Suprapubic skin (tissue), 4 donors: ENCODE data around the gene HTRA2. TPM values are rescaled to one million over a fixed set of nuclear protein-coding genes. Genes with fewer than 3 reads are reported as not detected.

Experiments used
- DNase-seq, 2 donors: peaks; one replicate each; pipeline ENCODE4 v3.0.0-alpha.2; 2019; ENCODE audit warnings: low spot score in 2 of 2
- H3K27ac ChIP-seq: fragments of 200-600 bp; sonication (generic); one replicate; pipeline ENCODE4 v1.5.1; 2019
- H3K27me3 ChIP-seq: fragments of 200-600 bp; sonication (generic); one replicate; pipeline ENCODE4 v1.5.1; 2019
- H3K36me3 ChIP-seq: fragments of 200-600 bp; sonication (generic); one replicate; pipeline ENCODE4 v1.5.1; 2019
- H3K4me1 ChIP-seq: fragments of 200-600 bp; sonication (generic); one replicate; pipeline ENCODE4 v1.5.1; 2019
- H3K4me3 ChIP-seq: fragments of 200-600 bp; sonication (generic); one replicate; pipeline ENCODE4 v1.5.1; 2019; ENCODE audit warnings: mild to moderate bottlenecking
- H3K9me3 ChIP-seq: fragments of 200-600 bp; sonication (generic); one replicate; pipeline ENCODE4 v1.5.1; 2019
- CTCF ChIP-seq, 2 donors: fragments of 200-600 bp in 1 of 2; fragments of 450-650 bp in 1 of 2; sonication (generic) in 1 of 2; IDR thresholded peaks; one replicate each; pipeline ENCODE4 v1.5.1; 2016 to 2019; ENCODE audit warnings: antibody characterized with exemption in 2 of 2, mild to moderate bottlenecking in 1 of 2, moderate library complexity in 1 of 2
- EP300 ChIP-seq: sonication (generic); formaldehyde crosslinking; IDR thresholded peaks from one replicate; pipeline ENCODE4 v1.6.1; 2017; ENCODE audit warnings: antibody characterized with exemption
- POLR2A ChIP-seq, 2 donors: fragments of 450-650 bp; IDR thresholded peaks; one replicate each; pipeline ENCODE4 v1.6.1; 2017; ENCODE audit warnings: antibody characterized with exemption in 2 of 2, mild to moderate bottlenecking in 2 of 2, moderate library complexity in 2 of 2
- POLR2AphosphoS5 ChIP-seq, 3 donors: sonication (generic); formaldehyde crosslinking; IDR thresholded peaks; one replicate each; pipeline ENCODE4 v1.6.1; 2017; ENCODE audit warnings: antibody characterized with exemption in 3 of 3
- WGBS: methylation state at CpG from one replicate; pipeline ENCODE4 v1.1.5; 2018; 5-methylcytosine and 5-hydroxymethylcytosine counted together
- total RNA-seq, 4 donors: library from RNA; depleted of rRNA; stranded (reverse); fragments of >200 nt; gene quantifications; one replicate each; pipeline ENCODE4 v1.1.0, GENCODE V29; 2016

HTRA2 gene
- total RNA-seq, 4 donors from 2014 or later = 23.7 to 31.2 (median 27.1) TPM

- no peaks in the 10 kb centered on the region for H3K27me3 ChIP-seq
- DNase-seq = no peak
- WGBS = 85% methylated on average over 9 of the region's 9 CpGs
- no peak overlapping the region for H3K27ac ChIP-seq
- H3K9me3 ChIP-seq = no peaks in the 10 kb centered on the region
- peaks cover 4% of the 10 kb centered on the region for H3K4me1 ChIP-seq
- H3K36me3 ChIP-seq = peaks cover 52% of the 10 kb centered on the region
- TF ChIP-seq CTCF (IDR thresholded peaks at IDR 0.05) (no peak), POLR2A (IDR thresholded peaks at IDR 0.05) (no peak)
- no peak overlapping the region for H3K4me3 ChIP-seq
Measured at GRCh38 chr2:74488643-74489481, 40.9 kb upstream of the HTRA2 start.

- Histone ChIP-seq H3K4me3 (no peak overlapping the region), H3K4me1 (no peaks in the 10 kb centered on the region), H3K36me3 (peaks cover 58% of the 10 kb centered on the region), H3K27ac (no peak overlapping the region), H3K9me3 (no peaks in the 10 kb centered on the region), H3K27me3 (no peaks in the 10 kb centered on the region)
- 95% methylated on average over 9 of the region's 9 CpGs for WGBS
- no peak for TF ChIP-seq CTCF (IDR thresholded peaks at IDR 0.05)
- no peak for TF ChIP-seq POLR2AphosphoS5 (IDR thresholded peaks at IDR 0.05)
- TF ChIP-seq EP300 = no peak
- TF ChIP-seq POLR2A (IDR thresholded peaks at IDR 0.05) = no peak
- DNase-seq = no peak
Measured at GRCh38 chr2:74489906-74490305, 39.8 kb upstream of the HTRA2 start.

GRCh38 chr2:74491648-74492544, 37.8 kb upstream of the HTRA2 start:
- Histone ChIP-seq H3K4me1 (no peaks in the 10 kb centered on the region), H3K36me3 (peaks cover 56% of the 10 kb centered on the region), H3K27me3 (no peaks in the 10 kb centered on the region), H3K27ac (no peak overlapping the region), H3K9me3 (no peaks in the 10 kb centered on the region), H3K4me3 (no peak overlapping the region)
- no peak for TF ChIP-seq CTCF (IDR thresholded peaks at IDR 0.05)
- TF ChIP-seq POLR2AphosphoS5 (IDR thresholded peaks at IDR 0.05) = no peak
- TF ChIP-seq EP300 = no peak
- TF ChIP-seq POLR2A (IDR thresholded peaks at IDR 0.05) = no peak
- 97% methylated on average over 11 of the region's 12 CpGs for WGBS
- DNase-seq = no peak

GRCh38 chr2:74493546-74493945, 36.2 kb upstream of the HTRA2 start:
- no peak for DNase-seq

More at GRCh38 chr2:74493546-74493945, 36.2 kb upstream of the HTRA2 start:
- Histone ChIP-seq H3K27ac (no peak overlapping the region), H3K4me3 (no peak overlapping the region), H3K9me3 (no peaks in the 10 kb centered on the region), H3K36me3 (peaks cover 56% of the 10 kb centered on the region), H3K4me1 (peaks cover 14% of the 10 kb centered on the region), H3K27me3 (peaks cover 16% of the 10 kb centered on the region)
- TF ChIP-seq CTCF (IDR thresholded peaks at IDR 0.05) (no peak), EP300 (no peak), POLR2A (IDR thresholded peaks at IDR 0.05) (no peak), POLR2AphosphoS5 (IDR thresholded peaks at IDR 0.05) (no peak)
- WGBS = 94% methylated on average over 3 of the region's 3 CpGs
